ENCODE results near the gene DRC1.
"Not testable (repeated sequence)": the region's sequence is repeated elsewhere in the genome, so short reads cannot be mapped to it uniquely, and the experiment has no call there.

DRC1 gene

DNA sequence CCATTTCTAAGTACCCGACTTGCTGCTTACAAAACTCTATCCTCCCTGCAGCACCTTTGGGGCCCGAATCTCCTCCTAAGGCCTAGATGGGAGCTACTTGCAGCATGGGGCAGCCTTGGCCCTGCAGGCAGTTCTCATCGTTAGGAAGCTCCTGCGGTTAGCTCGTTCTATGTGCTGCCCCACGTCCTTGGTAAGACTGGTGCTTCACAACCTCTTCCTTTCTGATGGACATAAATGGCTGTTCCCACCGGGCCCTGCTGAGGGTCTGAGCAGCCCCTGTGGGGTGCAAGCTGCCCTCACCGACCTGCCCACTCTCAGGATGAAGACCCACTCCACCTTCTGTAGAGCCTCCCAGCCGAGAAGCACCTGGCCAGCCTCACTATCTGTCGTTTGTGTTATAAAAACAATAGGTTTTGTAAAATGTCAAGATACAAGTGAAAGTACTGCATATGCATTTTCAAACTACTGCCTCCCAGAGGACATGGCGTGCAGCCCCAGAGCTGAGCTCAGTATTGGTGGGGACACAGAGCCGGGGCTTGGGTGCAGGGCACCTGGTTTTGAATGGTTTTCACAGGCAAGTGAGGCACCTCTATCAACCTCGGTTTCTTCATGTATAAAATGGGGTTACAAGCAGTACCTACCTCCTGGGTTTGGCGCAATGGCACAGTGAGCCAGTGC lies 56.8 kb downstream of the DRC1 start:
- Mint-ChIP-seq H3K36me3 (no peaks in the 10 kb centered on the region), H3K4me1 (no peaks in the 10 kb centered on the region), H3K27ac (no peak overlapping the region), H3K9me3 (no peaks in the 10 kb centered on the region), H3K27me3 (peaks cover 0 to 8% of the 10 kb centered on the region in 2 donors), H3K4me3 (no peak overlapping the region)
- ATAC-seq (replicated peaks) (no peak), DNase-seq (no peak)

DNA sequence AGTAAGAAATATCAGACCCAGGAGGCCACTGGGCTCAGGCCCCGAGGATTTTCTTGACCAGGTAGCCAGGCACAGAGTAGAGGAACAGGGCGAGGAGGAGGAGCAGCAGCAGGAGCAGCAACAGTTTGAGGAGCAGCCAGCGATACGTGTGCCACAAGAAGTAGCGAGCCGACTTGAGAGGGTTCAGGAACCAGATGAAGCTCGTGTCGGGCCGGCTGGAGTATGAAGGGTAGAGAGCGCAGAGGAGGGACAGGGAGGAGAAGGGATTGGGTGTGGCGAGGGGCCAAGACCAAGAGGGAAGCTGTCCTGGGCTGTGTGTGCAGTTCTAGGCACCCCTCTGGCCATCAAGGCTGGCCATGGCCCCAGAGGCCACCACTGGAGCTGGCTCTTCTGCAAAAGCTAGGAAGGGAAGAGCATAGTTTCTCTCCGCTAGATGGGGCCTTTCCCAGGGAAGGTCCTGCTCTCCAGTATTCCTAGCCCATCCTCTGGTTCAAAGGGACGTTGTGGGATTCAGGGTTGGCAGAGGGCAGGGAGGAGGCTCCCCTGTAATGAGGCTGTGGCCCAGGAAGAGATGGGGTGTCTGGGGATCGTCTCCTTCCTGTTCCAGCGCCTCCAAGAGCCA lies 58.4 kb downstream of the DRC1 start:
- H3K27ac Mint-ChIP-seq: no peak overlapping the region
- no peaks in the 10 kb centered on the region for H3K4me1 Mint-ChIP-seq
- H3K4me3 Mint-ChIP-seq: no peak overlapping the region
- no peak for ATAC-seq (replicated peaks)
- H3K9me3 Mint-ChIP-seq: no peaks in the 10 kb centered on the region
- H3K27me3 Mint-ChIP-seq: peaks cover 0 to 4% of the 10 kb centered on the region in 2 donors
- DNase-seq: no peak
- H3K36me3 Mint-ChIP-seq: no peaks in the 10 kb centered on the region

DNA sequence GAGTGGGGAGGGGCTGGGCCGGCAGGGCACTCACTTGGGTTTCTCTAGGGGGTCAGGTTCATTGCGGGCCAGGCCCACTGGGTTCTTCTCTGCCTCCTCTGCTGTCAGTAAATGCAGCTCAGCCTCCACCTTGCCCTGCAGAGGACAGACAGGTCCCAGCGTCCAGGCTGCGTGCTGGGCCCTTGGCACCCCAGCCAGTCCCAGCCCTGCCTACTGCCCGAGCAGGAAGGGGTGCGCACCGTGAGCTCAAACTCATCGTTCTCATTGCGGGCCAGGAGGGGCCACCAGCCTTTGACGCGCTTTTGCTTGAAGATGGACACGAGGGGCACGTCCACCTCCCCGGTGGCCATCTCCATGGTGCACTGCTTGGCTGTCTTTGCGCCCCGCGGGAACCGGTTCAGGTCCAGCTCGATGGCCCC lies 58.9 kb downstream of the DRC1 start:
- no peaks in the 10 kb centered on the region for H3K4me1 Mint-ChIP-seq
- no peak overlapping the region for H3K27ac Mint-ChIP-seq
- H3K4me3 Mint-ChIP-seq: no peak overlapping the region
- H3K36me3 Mint-ChIP-seq: no peaks in the 10 kb centered on the region
- ATAC-seq (replicated peaks) (no peak), DNase-seq (no peak)
- H3K9me3 Mint-ChIP-seq: no peaks in the 10 kb centered on the region
- H3K27me3 Mint-ChIP-seq: peaks cover 0 to 4% of the 10 kb centered on the region in 2 donors

DNA sequence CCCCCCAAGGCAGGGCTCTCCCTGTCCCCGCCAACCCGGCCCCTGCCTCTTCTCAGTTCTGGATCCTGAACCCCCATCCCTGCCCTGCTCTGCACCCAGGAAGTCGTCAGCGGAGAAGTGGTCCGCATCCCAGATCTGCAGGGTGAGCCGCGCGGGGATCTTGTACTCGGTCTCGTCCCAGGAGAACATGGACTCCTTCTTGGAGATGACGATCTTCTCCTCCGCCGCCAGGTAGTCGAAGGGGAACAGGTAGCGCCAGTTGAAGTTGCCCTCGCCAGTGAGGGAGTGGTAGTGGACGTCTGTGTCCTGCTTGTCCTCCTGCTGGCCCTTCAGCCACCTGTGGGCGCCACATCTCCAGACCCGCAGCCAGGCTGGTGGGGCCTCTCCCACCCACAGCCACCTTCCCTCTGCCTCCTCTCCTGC lies 59.9 kb downstream of the DRC1 start:
- no peaks in the 10 kb centered on the region for H3K36me3 Mint-ChIP-seq
- H3K27me3 Mint-ChIP-seq: peaks cover 0 to 4% of the 10 kb centered on the region in 2 donors
- ATAC-seq (replicated peaks) (no peak), DNase-seq (no peak)
- no peaks in the 10 kb centered on the region for H3K9me3 Mint-ChIP-seq
- H3K4me1 Mint-ChIP-seq: no peaks in the 10 kb centered on the region
- no peak overlapping the region for H3K4me3 Mint-ChIP-seq
- no peak overlapping the region for H3K27ac Mint-ChIP-seq

DNA sequence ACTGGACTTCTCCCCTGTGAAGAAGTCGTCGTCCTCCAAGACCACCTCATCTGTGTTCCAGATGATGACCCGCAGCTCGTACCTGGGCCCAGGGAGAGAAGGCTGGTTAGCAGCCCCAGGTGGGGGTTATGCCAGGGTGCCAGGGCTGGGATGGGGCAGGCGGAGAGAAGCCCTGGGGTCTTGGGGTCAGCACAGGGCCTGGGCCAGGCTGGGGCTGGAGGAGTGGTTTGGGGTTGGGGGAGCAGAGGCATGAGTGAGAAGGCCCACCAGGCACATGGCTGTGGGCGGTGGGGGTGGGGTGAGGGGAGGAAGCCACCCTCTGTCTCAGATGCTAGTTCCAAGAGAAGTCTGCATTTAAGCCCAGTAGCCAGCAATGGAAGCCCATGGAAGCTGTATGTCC lies 60.4 kb downstream of the DRC1 start:
- Mint-ChIP-seq H3K4me3 (no peak overlapping the region), H3K27me3 (peaks cover 0 to 4% of the 10 kb centered on the region in 2 donors), H3K9me3 (no peaks in the 10 kb centered on the region), H3K27ac (no peak overlapping the region), H3K4me1 (no peaks in the 10 kb centered on the region), H3K36me3 (no peaks in the 10 kb centered on the region)
- no peak for DNase-seq
- ATAC-seq (replicated peaks): no peak

DNA sequence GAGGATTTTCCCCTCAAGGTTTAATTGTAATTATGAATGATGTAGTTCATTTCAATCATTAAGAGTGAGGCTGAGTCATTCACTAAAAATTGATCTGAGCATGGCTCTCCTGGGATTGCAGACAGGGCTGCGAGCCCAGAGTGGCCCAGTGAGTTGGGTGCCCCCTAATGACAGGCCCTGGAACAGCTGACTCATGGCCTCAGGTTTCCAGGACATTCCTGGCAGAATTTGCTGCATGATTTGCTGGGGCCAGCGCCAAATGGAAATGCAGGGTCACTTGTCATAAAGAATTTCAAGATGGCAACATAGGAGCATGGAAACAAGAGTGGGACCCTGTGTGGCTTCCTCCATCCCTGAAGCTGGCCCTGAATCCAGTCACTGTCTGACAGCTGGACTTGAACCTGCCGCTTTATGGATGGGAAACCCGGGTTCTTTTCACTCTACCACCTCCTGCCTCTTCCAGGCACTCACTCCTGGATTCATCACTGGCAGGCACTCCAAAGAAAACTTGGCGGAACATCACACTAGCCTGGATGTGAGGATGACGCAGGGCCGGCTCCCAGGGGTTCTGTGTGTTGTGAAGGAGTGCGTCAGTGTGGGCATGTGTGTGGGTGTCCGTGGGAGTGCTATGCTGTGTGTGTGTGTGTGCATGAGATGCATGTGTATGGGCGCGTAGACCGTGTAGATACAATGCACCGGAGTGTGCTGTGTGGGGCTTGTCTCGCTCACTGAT lies 61.0 kb downstream of the DRC1 start:
- Mint-ChIP-seq H3K36me3 (no peaks in the 10 kb centered on the region), H3K27me3 (peaks cover 0 to 4% of the 10 kb centered on the region in 2 donors), H3K4me3 (no peak overlapping the region), H3K9me3 (no peaks in the 10 kb centered on the region), H3K4me1 (no peaks in the 10 kb centered on the region), H3K27ac (no peak overlapping the region)
- DNase-seq: no peak
- peak; percentile 46 to 47 for ATAC-seq (replicated peaks)

DNA sequence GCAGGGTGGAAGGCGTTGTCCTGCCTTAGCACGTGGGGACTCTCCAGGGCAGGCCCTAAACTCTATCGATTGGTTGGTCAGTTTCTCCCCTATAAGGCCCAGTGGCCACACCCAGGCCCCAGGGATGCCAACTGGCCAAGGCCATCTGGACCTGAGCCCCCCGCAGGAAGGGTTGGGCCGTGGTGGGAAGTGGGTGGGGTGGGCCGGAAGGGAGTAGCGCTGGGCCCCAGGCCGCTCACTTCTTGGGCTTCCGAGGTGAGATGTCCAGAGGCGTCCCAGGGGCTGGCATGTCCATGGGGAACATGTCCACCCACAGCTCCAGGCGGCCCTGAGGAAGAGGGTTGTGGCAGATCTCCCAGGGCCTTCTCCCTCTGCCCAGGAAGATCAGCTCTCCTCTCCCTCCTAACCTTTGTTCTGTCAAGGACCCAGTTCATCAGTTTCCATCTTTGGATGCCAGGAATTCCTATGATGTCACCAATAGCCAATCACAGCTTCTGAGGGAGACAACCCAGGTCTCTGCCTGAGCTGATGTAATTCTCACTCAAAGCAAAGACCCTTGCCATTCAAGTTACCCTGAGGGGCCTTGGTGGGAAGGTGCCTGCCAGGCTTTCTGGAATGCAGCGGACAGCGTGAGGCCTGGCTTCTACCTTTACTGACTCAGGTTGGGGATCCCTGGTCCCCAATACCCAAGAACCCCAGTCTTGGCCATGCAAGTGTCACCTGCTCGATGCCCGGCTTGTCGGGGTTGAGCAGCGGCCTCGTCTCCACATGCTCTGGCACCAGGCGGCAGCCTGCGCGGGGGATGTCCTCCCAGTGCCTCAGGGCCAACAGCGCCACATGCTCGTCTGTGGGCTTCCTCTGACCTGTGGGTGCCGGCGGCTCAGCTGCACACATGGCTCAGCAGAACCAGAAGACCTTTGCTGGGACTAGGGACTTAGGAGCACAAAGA lies 61.8 kb downstream of the DRC1 start:
- Mint-ChIP-seq H3K27me3 (peaks cover 0 to 4% of the 10 kb centered on the region in 2 donors), H3K9me3 (peaks cover 0 to 4% of the 10 kb centered on the region in 2 donors), H3K4me1 (no peaks in the 10 kb centered on the region), H3K4me3 (no peak overlapping the region), H3K36me3 (no peaks in the 10 kb centered on the region), H3K27ac (no peak overlapping the region)
- ATAC-seq (replicated peaks) (no peak), DNase-seq (no peak)

DNA sequence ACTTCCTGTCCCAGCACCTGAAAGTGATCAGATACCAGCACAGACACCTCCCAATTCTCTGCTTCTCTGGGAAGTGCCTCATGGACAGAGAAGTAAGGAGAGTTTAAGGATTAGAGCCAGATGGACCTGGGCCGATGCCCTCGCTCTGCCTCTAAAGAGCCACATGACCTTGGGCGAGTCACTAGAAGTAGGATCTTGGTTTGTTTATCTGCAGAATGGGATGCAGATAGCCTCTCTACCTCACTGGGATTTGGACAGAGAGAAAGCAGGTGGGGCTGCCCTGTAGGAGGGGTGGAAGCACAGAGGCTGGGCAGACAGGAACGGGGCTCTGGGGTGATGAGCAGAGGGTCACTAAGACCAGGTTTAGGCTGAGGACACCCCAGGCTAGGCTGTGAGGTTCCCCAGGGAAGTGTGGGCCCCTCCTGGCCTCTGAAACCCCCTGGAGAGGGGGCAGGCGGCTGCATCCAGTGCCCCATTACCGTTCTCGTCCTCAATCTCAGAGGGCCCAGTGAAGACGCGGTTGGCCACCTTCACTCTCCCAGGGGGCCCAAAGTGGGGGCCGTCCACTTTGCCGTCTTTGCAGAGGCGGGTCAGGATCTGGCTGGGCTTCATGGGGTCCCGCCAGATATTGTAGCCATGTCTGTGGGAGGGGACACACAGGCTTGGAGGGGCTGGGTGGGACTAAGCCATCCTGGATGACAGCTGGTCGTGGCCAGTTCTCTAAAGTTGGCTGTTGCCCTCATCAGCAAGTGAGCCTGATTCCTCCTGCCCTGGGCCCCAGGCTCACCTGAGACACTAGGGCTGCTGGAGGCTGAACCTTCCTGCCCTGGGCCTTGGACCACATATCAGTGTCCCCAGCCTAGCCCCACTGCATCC lies 62.9 kb downstream of the DRC1 start:
- DNase-seq (no peak), ATAC-seq (replicated peaks) (no peak)
- H3K27ac Mint-ChIP-seq: no peak overlapping the region
- no peaks in the 10 kb centered on the region for H3K36me3 Mint-ChIP-seq
- H3K27me3 Mint-ChIP-seq: peaks cover 0 to 4% of the 10 kb centered on the region in 2 donors
- no peaks in the 10 kb centered on the region for H3K4me1 Mint-ChIP-seq
- peaks cover 6 to 11% of the 10 kb centered on the region in 2 donors for H3K9me3 Mint-ChIP-seq
- no peak overlapping the region for H3K4me3 Mint-ChIP-seq

DNA sequence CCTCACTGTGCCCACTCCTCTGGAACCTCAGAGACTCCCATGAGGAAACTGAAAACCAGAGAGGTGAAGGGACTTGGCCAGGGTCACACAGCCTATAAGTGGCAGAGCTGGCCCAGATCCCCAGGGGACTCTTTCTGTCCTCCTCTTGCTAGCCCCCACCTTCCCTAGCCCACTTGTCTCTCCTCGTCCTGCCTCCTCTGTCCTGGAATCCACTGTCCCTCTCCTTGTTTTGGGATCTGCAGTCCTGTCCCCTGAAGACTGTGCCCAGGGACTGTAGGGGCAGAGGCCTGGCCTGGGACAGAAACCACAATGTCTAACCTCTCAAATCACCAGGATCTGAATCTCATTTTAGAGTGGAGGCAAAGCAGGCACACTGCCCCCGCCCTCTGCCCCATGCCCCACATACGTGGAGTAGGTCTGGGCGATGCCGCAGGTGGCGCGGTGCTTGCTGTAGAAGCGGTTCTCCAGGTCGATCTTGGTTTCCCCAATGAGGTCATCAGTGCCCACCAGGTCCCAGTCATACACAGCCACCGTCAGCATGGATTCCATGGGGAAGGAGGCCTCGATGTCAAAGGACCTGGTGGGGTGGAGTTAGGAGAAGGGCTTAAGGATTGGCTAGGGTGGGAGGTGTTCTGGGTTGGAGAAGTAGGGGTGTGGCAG lies 63.7 kb downstream of the DRC1 start:
- H3K27me3 Mint-ChIP-seq: no peaks in the 10 kb centered on the region
- H3K4me1 Mint-ChIP-seq: no peaks in the 10 kb centered on the region
- peaks cover 12 to 16% of the 10 kb centered on the region in 2 donors for H3K9me3 Mint-ChIP-seq
- DNase-seq: no peak
- H3K4me3 Mint-ChIP-seq: no peak overlapping the region
- H3K27ac Mint-ChIP-seq: no peak overlapping the region
- no peaks in the 10 kb centered on the region for H3K36me3 Mint-ChIP-seq
- no peak for ATAC-seq (replicated peaks)

DNA sequence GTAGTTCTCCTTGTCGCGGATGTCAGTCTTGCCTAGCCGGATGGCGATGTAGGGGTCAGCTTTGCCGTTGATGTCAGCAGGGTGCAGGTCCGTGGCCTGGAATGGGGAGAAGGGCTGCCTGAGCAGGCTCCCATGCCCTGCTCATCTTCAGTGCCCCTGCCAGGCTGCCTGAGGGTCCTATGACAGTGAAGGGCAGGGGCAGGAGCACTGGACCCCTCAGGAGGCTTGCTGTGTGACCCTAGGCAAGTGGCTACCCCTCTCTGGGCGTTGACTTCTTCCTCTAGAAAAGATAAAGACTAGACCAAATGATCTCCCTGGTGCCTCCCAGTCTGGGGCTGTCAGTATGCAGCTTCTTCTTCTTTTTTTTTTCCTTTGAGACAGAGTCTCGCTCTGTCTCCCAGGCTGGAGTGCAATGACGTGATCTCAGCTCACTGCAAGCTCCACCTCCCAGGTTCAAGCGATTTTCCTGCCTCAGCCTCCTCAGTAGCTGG lies 64.3 kb downstream of the DRC1 start:
- H3K36me3 Mint-ChIP-seq: no peaks in the 10 kb centered on the region
- H3K27ac Mint-ChIP-seq: no peak overlapping the region
- no peak overlapping the region for H3K4me3 Mint-ChIP-seq
- no peak for ATAC-seq (replicated peaks)
- peaks cover 12 to 18% of the 10 kb centered on the region in 2 donors for H3K9me3 Mint-ChIP-seq
- no peak for DNase-seq
- no peaks in the 10 kb centered on the region for H3K27me3 Mint-ChIP-seq
- H3K4me1 Mint-ChIP-seq: no peaks in the 10 kb centered on the region

DNA sequence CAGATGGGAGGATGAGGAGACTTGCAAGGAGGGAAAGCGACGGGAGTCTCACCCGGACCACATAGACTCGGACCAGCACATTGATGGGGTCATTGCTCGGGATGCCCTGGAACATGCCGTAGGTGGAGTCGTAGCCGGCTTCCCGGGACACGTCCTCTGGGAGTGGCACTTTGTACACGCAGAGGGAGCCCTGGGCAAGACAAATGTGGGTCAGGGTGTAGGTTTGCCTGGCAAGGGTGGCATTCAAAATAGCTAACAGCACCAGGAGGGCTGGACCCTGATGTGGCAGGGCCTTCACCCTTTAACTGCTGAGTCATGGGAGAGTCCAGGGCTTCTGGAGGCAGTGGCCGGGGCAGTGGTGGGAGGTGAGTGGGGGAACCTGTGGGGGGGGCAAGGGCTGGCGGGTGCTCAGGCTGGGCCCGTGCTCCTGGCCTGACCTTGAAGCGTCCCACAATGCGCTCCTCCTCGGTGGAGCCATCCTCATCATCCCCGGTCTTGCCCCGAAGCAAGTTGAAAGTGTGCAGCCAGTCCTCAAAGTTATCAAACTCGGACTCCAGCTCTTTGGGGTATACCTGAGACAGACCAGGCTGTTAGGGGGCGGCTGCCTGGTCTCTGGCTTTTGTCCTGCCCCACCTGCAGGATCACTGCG lies 65.1 kb downstream of the DRC1 start:
- Mint-ChIP-seq H3K4me3 (no peak overlapping the region), H3K9me3 (peaks cover 14 to 18% of the 10 kb centered on the region in 2 donors), H3K27ac (no peak overlapping the region), H3K36me3 (no peaks in the 10 kb centered on the region), H3K4me1 (no peaks in the 10 kb centered on the region), H3K27me3 (no peaks in the 10 kb centered on the region)
- DNase-seq: no peak
- ATAC-seq (replicated peaks): no peak

DNA sequence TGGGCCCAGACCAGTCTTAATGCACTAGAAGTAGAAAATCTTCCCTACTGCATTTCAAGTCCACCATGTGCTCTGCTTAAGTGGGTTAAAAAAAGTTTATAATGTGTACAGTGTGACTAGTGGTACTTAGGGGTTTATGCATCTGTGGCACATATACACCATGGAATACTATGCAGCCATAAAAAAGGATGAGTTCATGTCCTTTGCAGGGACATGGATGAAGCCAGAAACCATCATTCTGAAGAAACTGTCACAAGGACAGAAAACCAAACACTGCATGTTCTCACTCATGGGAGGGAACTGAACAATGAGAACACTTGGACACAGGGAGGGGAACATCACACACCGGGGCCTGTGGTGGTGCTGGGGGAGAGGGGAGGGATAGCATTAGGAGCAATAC lies 66.8 kb downstream of the DRC1 start:
- H3K27me3 Mint-ChIP-seq; H3K36me3 Mint-ChIP-seq; DNase-seq; H3K4me3 Mint-ChIP-seq; H3K27ac Mint-ChIP-seq; H3K4me1 Mint-ChIP-seq; ATAC-seq (replicated peaks): not testable (repeated sequence)
- peaks cover 19 to 23% of the 10 kb centered on the region in 2 donors for H3K9me3 Mint-ChIP-seq

All from stimulated activated naive B cell treated with anti-CD40 and anti-IgM and Interleukin-4, amounts not matched to agents 10 μg/mL and 1 μg/mL and 100 μg/mL, for 72 hours (primary cell).